Endothelial cell of umbilical vein (primary cell): Measurements from ENCODE around the gene GCNT1. TPM values are rescaled to one million over a fixed set of nuclear protein-coding genes. Genes with fewer than 3 reads are reported as not detected.
"Not testable (repeated sequence)": the region's sequence is repeated elsewhere in the genome, so short reads cannot be mapped to it uniquely, and the experiment has no call there.

Experiments used
- BruUV-seq: library from RNA; stranded (reverse); fragments of 400-500 nt; replicated peaks from 2 replicates; lab custom pipeline; 2021; lab: Mats Ljungman, UMichigan
- CTCF ChIA-PET: fragments of 300-600, 350-600 bp; sonication (Branson Sonifier 250); formaldehyde crosslinking; loops from one replicate; lab custom pipeline; 2021; ENCODE audit warnings: antibody characterized with exemption, inconsistent platforms; lab: Charles Lee
- POLR2A ChIA-PET: fragments of 300-600, 350-600 bp; sonication (Branson Sonifier 250); formaldehyde crosslinking; loops from one replicate; lab custom pipeline; 2021; ENCODE audit warnings: antibody characterized with exemption, inconsistent platforms; lab: Charles Lee
- DNase-seq: peaks from one replicate; pipeline ENCODE4 v3.0.0-alpha.2; 2011; ENCODE audit warnings: low read depth, low spot score
- FAIRE-seq: peaks from 2 replicates; lab custom pipeline; 2011; peaks lifted over from hg19 to GRCh38; lab: Jason Lieb, UNC
- H2AFZ ChIP-seq: 2 replicates; pipeline ENCODE4 v1.6.0; 2012; ENCODE audit warnings: low read depth, low read length, control low read depth, inconsistent platforms
- H3K27ac ChIP-seq: 2 replicates; pipeline ENCODE4 v1.5.1; 2011; ENCODE audit warnings: low read depth, mild to moderate bottlenecking, control low read depth, low read length, moderate library complexity; ENCODE audit not compliant: insufficient read depth
- H3K27me3 ChIP-seq, 2 experiments: 2 replicates each; pipeline versions ENCODE4 v1.6.0 to v1.6.1; 2011; ENCODE audit warnings: low read length in 2 of 2, mixed read lengths in 1 of 2; ENCODE audit not compliant: control insufficient read depth in 2 of 2, insufficient read depth in 2 of 2
- H3K36me3 ChIP-seq, 2 experiments: 2 replicates in 1 of 2; 3 replicates in 1 of 2; pipeline ENCODE4 v1.5.1; 2011; ENCODE audit warnings: low read length in 2 of 2, mild to moderate bottlenecking in 1 of 2, moderate library complexity in 1 of 2; ENCODE audit not compliant: control insufficient read depth in 2 of 2, insufficient read depth in 2 of 2; ENCODE audit errors: extremely low read depth in 1 of 2
- H3K4me1 ChIP-seq: 3 replicates; pipeline ENCODE4 v1.5.1; 2011; ENCODE audit warnings: mild to moderate bottlenecking, low read length; ENCODE audit not compliant: control insufficient read depth, insufficient read depth; ENCODE audit errors: extremely low read depth
- H3K4me2 ChIP-seq: 2 replicates; pipeline ENCODE4 v1.6.1; 2011; ENCODE audit warnings: low read length, control low read depth, mixed read lengths; ENCODE audit not compliant: insufficient read depth
- H3K4me3 ChIP-seq, 3 experiments: fragments of 200-600 bp in 1 of 3; sonication (generic), shearing (Covaris generic) in 1 of 3; replicated peaks in 1 of 3; 2 replicates each; pipeline ENCODE4 v1.5.1; 2011 to 2016; ENCODE audit warnings: control low read depth in 3 of 3, low read length in 3 of 3, mild to moderate bottlenecking in 2 of 3, inconsistent platforms in 1 of 3, low read depth in 1 of 3, moderate library complexity in 1 of 3; ENCODE audit not compliant: insufficient read depth in 1 of 3
- H3K79me2 ChIP-seq: 2 replicates; pipeline ENCODE4 v1.6.0; 2012; ENCODE audit warnings: low read length, inconsistent platforms; ENCODE audit not compliant: control insufficient read depth, insufficient read depth
- H3K9ac ChIP-seq: replicated peaks from 2 replicates; pipeline ENCODE3; 2011; ENCODE audit warnings: low read length, control low read depth; ENCODE audit not compliant: insufficient read depth; ENCODE audit errors: extremely low read depth
- H3K9me1 ChIP-seq: replicated peaks from 3 replicates; pipeline ENCODE4 v1.6.0; 2011; ENCODE audit warnings: mild to moderate bottlenecking, low read length; ENCODE audit not compliant: control insufficient read depth, insufficient read depth; ENCODE audit errors: extremely low read depth
- H3K9me3 ChIP-seq: replicated peaks from 2 replicates; pipeline ENCODE4 v1.5.1; 2012; ENCODE audit warnings: low read length, inconsistent platforms; ENCODE audit not compliant: control insufficient read depth, insufficient read depth
- H4K20me1 ChIP-seq: replicated peaks from 2 replicates; pipeline ENCODE3; 2011; ENCODE audit warnings: mild to moderate bottlenecking, low read length; ENCODE audit not compliant: control insufficient read depth, insufficient read depth; ENCODE audit errors: extremely low read depth
- EZH2 ChIP-seq: IDR thresholded peaks from 2 replicates; pipeline ENCODE4 v1.6.1; 2012; ENCODE audit warnings: borderline replicate concordance, low read depth, mild to moderate bottlenecking, moderate library complexity, low read length, inconsistent platforms; ENCODE audit not compliant: severe bottlenecking
- FOS ChIP-seq: IDR thresholded peaks from 2 replicates; pipeline ENCODE4 v1.6.1; 2011; ENCODE audit warnings: mild to moderate bottlenecking, low read length, moderate library complexity, borderline replicate concordance; ENCODE audit not compliant: insufficient read depth
- GATA2 ChIP-seq: IDR thresholded peaks from 2 replicates; pipeline ENCODE4 v1.7.0; 2011; ENCODE audit warnings: low read depth, mild to moderate bottlenecking, moderate library complexity, mixed read lengths, low read length; ENCODE audit not compliant: insufficient read length, insufficient read depth
- JUN ChIP-seq: IDR thresholded peaks from 2 replicates; pipeline ENCODE4 v1.6.1; 2011; ENCODE audit warnings: borderline replicate concordance, low read depth; ENCODE audit not compliant: insufficient read length, insufficient read depth
- MYC ChIP-seq: IDR thresholded peaks from one replicate; pipeline ENCODE4 v1.6.1; 2011; ENCODE audit warnings: mild to moderate bottlenecking, low read depth, low read length
- POLR2A ChIP-seq: IDR thresholded peaks from 2 replicates; pipeline ENCODE4 v1.6.1; 2012; ENCODE audit warnings: low read depth, mild to moderate bottlenecking, control low read depth, low read length
- POLR2AphosphoS5 ChIP-seq: IDR thresholded peaks from 2 replicates; pipeline ENCODE4 v1.6.1; 2012; ENCODE audit warnings: low read depth, mild to moderate bottlenecking, control low read depth, low read length, moderate library complexity; ENCODE audit not compliant: insufficient read depth
- dilution Hi-C: fragments of 300-500 bp; cut with MboI; formaldehyde crosslinking; loops from one replicate; pipeline ENCODE4 v1.15.0; 2019; ENCODE audit warnings: low sequenced_read_pairs; ENCODE audit not compliant: extremely low pct_ligation_motif_present
- intact Hi-C: fragments of 100-400 bp; cut with micrococcal nuclease; formaldehyde crosslinking; loops from one replicate; pipeline ENCODE4 v1.10.0; 2022
- polyA plus RNA-seq, 4 experiments: library from polyadenylated mRNA; depleted of rRNA in 3 of 4; stranded (reverse) in 3 of 4; unstranded in 1 of 4; fragments of >200 nt; gene quantifications; 2 replicates each; pipeline versions ENCODE4 v1.2.1 to v1.2.3, GENCODE V29; 2011 to 2012; ENCODE audit warnings: missing spikeins in 1 of 4
- total RNA-seq: library from RNA; stranded (reverse); gene quantifications from 2 replicates; pipeline ENCODE4 v1.2.3, GENCODE V29; 2021
- TF ChIP-seq, protein P1 (sequence below), 2 donors: IDR thresholded peaks; 1 replicate in 1 of 2; 2 replicates in 1 of 2; pipeline ENCODE4 v1.5.1; 2011; ENCODE audit warnings: low read length in 2 of 2, mild to moderate bottlenecking in 2 of 2, moderate library complexity in 2 of 2, control low read depth in 1 of 2, inconsistent platforms in 1 of 2, low read depth in 1 of 2; ENCODE audit not compliant: insufficient read depth in 1 of 2; ENCODE audit errors: extremely low read depth in 1 of 2
- TF ChIP-seq, protein P2 (sequence below): IDR thresholded peaks from 2 replicates; pipeline ENCODE4 v1.6.1; 2011; ENCODE audit not compliant: insufficient read depth, insufficient read length

The GCNT1 gene
- total and polyA plus RNA-seq, 2 donors (not counting 3 experiments of a cell fraction or from before 2014, with no cell fraction given), result 18.1 to 30.9 TPM

DNA sequence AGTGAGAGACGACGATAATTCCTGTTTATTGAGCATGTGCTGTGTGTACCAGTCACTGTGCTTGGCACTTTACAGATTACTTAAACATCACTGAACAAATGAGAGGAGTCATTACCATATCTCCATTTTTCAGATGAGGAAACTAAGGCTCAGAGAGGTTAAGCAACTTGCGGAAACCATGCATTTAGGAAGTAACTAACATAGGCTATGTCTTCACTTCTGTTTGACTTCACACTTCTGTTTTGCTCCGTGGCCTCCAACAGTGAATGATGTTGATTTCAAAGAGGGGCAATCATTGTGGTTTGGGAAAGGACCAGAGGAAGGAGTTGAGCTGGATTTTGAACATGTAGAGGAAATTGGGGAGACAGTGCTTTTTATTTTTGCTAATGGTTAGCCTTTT is 16.7 kb downstream of the GCNT1 start:
- Histone ChIP-seq H3K27me3 (no peaks in the 10 kb centered on the region), H4K20me1 (no peaks in the 10 kb centered on the region), H3K4me1 (no peaks in the 10 kb centered on the region), H3K9me1 (no peaks in the 10 kb centered on the region), H3K79me2 (no peaks in the 10 kb centered on the region), H3K9me3 (no peaks in the 10 kb centered on the region), H3K4me3 (no peak overlapping the region), H3K27ac (no peak overlapping the region), H3K4me2 (no peak overlapping the region), H3K36me3 (peaks cover 0 to 6% of the 10 kb centered on the region in 2 experiments), H2AFZ (no peak overlapping the region), H3K9ac (no peak overlapping the region)
- ChIA-PET POLR2A (no interaction called here), CTCF (no interaction called here)
- dilution Hi-C loops (no loop called here), intact Hi-C loops (no loop called here)
- no TSS peak for BruUV-seq
- FAIRE-seq (no peak), DNase-seq (no peak)
- TF ChIP-seq EZH2, result no peak
- no peak for TF ChIP-seq FOS
- TF ChIP-seq POLR2A, result no peak
- TF ChIP-seq, protein P1, sequence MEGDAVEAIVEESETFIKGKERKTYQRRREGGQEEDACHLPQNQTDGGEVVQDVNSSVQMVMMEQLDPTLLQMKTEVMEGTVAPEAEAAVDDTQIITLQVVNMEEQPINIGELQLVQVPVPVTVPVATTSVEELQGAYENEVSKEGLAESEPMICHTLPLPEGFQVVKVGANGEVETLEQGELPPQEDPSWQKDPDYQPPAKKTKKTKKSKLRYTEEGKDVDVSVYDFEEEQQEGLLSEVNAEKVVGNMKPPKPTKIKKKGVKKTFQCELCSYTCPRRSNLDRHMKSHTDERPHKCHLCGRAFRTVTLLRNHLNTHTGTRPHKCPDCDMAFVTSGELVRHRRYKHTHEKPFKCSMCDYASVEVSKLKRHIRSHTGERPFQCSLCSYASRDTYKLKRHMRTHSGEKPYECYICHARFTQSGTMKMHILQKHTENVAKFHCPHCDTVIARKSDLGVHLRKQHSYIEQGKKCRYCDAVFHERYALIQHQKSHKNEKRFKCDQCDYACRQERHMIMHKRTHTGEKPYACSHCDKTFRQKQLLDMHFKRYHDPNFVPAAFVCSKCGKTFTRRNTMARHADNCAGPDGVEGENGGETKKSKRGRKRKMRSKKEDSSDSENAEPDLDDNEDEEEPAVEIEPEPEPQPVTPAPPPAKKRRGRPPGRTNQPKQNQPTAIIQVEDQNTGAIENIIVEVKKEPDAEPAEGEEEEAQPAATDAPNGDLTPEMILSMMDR (IDR thresholded peaks at IDR 0.05; ENCODE audit: extremely low read depth in 1 of 2, insufficient read depth in 1 of 2, low read depth in 1 of 2, low read length in 2 of 2), result no peak
- TF ChIP-seq POLR2AphosphoS5, result no peak
- TF ChIP-seq GATA2, result no peak
- no peak for TF ChIP-seq MYC
- TF ChIP-seq, protein P2, sequence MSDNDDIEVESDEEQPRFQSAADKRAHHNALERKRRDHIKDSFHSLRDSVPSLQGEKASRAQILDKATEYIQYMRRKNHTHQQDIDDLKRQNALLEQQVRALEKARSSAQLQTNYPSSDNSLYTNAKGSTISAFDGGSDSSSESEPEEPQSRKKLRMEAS, result no peak
- TF ChIP-seq JUN, result no peak

DNA sequence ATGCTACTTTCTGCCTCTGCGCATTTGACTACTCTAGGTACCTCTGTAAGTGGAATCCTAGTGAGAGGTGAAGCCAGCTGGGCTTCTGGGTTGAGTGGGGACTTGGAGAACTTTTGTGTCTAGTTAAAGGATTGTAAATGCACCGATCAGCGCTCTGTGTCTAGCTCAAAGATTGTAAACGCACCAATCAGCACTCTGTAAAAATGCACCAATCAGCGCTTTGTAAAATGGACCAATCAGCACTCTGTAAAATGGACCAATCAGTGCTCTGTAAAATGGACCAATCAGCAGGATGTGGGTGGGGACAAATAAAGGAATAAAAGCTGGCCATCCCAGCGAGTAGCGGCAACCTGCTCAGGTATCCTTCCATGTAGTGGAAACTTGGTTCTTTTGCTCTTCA is 18.8 kb downstream of the GCNT1 start:
- H3K36me3 ChIP-seq, H3K4me3 ChIP-seq, H3K4me1 ChIP-seq, DNase-seq, H3K9me3 ChIP-seq, H2AFZ ChIP-seq, dilution Hi-C loops, H3K27ac ChIP-seq, H3K9me1 ChIP-seq, BruUV-seq, CTCF ChIA-PET, H4K20me1 ChIP-seq, H3K4me2 ChIP-seq, POLR2A ChIA-PET, H3K9ac ChIP-seq, FAIRE-seq, H3K27me3 ChIP-seq, intact Hi-C loops, H3K79me2 ChIP-seq: not testable (repeated sequence)
